ENCODE results near the gene CNNM4.

Gene CNNM4

DNA sequence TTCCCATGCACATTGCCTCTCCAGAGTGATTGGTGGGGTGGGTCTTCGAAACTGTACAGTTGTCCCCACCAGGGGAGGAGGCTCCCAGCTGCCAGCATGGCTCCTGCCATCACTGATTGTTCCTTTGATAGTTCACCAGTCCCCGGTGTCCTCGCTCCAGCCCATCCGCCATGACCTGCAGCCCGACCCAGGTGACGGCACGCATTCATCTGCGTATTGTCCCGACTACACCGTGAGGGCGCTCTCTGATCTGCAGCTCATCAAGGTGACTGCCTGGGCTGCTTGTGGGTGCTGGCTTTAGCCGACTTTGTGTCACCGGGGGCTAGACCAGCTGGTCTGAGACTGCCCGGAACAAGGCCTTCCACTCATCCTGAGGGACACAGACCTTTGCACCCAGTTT lies 67.7 kb downstream of the CNNM4 start:
- H3K4me3 ChIP-seq (ENCODE audit: low read depth in 1 of 2, low read length in 2 of 2) = no peak overlapping the region
- peaks cover 18% of the 10 kb centered on the region for H3K79me2 ChIP-seq (ENCODE audit: insufficient read depth, low read length)
- no peaks in the 10 kb centered on the region for H3K4me1 ChIP-seq (ENCODE audit: insufficient read depth, low read length)
- no peak for TF ChIP-seq EZH2 (IDR thresholded peaks at IDR 0.05; ENCODE audit: borderline replicate concordance, low read depth, low read length, severe bottlenecking)
- TF ChIP-seq CTCF (IDR thresholded peaks at IDR 0.05; ENCODE audit: borderline replicate concordance, extremely low read depth, low read length, poor library complexity, severe bottlenecking) = no peak
- no peak overlapping the region for H2AFZ ChIP-seq (ENCODE audit: low read depth, low read length)
- no peak overlapping the region for H3K4me2 ChIP-seq (ENCODE audit: insufficient read depth, low read length)
- H3K27ac ChIP-seq (ENCODE audit: low read length) = no peak overlapping the region
- H3K36me3 ChIP-seq (ENCODE audit: insufficient read depth, low read length) = peaks cover 94% of the 10 kb centered on the region
- no peaks in the 10 kb centered on the region for H3K27me3 ChIP-seq (ENCODE audit: insufficient read depth, low read length, poor library complexity)
- no peak for DNase-seq
- peaks cover 64% of the 10 kb centered on the region for H4K20me1 ChIP-seq (ENCODE audit: insufficient read depth, low read length)
- no peak for ATAC-seq (ENCODE audit: insufficient read depth, low read depth)
- H3K9me3 ChIP-seq (ENCODE audit: insufficient read depth, low read length, severe bottlenecking) = no peaks in the 10 kb centered on the region
- no peak overlapping the region for H3K9ac ChIP-seq (ENCODE audit: low read depth, low read length)

GRCh38 chr2:96828874-96829273 lies 68.2 kb downstream of the CNNM4 start:
- Histone ChIP-seq H3K4me2 (ENCODE audit: insufficient read depth, low read length) (no peak overlapping the region), H4K20me1 (ENCODE audit: insufficient read depth, low read length) (peaks cover 60% of the 10 kb centered on the region), H2AFZ (ENCODE audit: low read depth, low read length) (no peak overlapping the region), H3K4me3 (ENCODE audit: low read depth in 1 of 2, low read length in 2 of 2) (no peak overlapping the region), H3K27ac (ENCODE audit: low read length) (no peak overlapping the region), H3K79me2 (ENCODE audit: insufficient read depth, low read length) (peaks cover 14% of the 10 kb centered on the region), H3K4me1 (ENCODE audit: insufficient read depth, low read length) (no peaks in the 10 kb centered on the region), H3K9ac (ENCODE audit: low read depth, low read length) (no peak overlapping the region), H3K36me3 (ENCODE audit: insufficient read depth, low read length) (peaks cover 94% of the 10 kb centered on the region), H3K27me3 (ENCODE audit: insufficient read depth, low read length, poor library complexity) (no peaks in the 10 kb centered on the region), H3K9me3 (ENCODE audit: insufficient read depth, low read length, severe bottlenecking) (no peaks in the 10 kb centered on the region)
- DNase-seq (no peak), ATAC-seq (ENCODE audit: insufficient read depth, low read depth) (no peak)
- TF ChIP-seq CTCF (IDR thresholded peaks at IDR 0.05; ENCODE audit: borderline replicate concordance, extremely low read depth, low read length, poor library complexity, severe bottlenecking) = no peak
- TF ChIP-seq EZH2 (IDR thresholded peaks at IDR 0.05; ENCODE audit: borderline replicate concordance, low read depth, low read length, severe bottlenecking) = no peak

DNA sequence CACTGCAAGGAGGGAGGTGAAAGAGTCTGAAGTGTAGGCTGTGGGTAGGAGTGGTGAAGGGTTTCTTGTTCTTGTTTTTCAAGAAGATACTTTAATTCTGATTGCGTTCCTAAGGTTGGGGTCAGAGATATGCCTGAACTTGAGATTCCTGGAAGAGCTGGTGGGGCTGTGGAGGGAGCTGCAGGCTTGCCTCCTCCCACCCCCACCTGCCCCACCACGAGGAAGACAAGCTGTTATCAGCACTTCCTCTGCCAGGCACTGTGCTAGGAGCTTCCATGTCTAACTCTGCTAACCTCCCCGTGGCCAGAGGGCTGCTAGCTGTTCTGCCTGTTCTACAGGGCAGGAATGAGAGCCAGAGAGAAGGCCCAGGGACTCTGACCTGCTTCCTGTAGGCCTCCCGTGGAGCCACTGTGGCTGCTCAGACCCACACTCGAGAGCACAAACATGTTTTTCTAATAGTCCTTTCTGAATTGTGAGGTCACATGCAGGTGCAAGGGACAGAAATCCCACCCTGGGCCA lies 69.4 kb downstream of the CNNM4 start:
- DNase-seq (no peak), ATAC-seq (ENCODE audit: insufficient read depth, low read depth) (no peak)
- no peaks in the 10 kb centered on the region for H3K4me1 ChIP-seq (ENCODE audit: insufficient read depth, low read length)
- peaks cover 91% of the 10 kb centered on the region for H3K36me3 ChIP-seq (ENCODE audit: insufficient read depth, low read length)
- H3K4me3 ChIP-seq (ENCODE audit: low read depth in 1 of 2, low read length in 2 of 2) = no peak overlapping the region
- H3K27ac ChIP-seq (ENCODE audit: low read length) = no peak overlapping the region
- H3K9ac ChIP-seq (ENCODE audit: low read depth, low read length) = no peak overlapping the region
- no peak overlapping the region for H2AFZ ChIP-seq (ENCODE audit: low read depth, low read length)
- TF ChIP-seq EZH2 (IDR thresholded peaks at IDR 0.05; ENCODE audit: borderline replicate concordance, low read depth, low read length, severe bottlenecking) = no peak
- no peak for TF ChIP-seq CTCF (IDR thresholded peaks at IDR 0.05; ENCODE audit: borderline replicate concordance, extremely low read depth, low read length, poor library complexity, severe bottlenecking)
- H3K27me3 ChIP-seq (ENCODE audit: insufficient read depth, low read length, poor library complexity) = no peaks in the 10 kb centered on the region
- no peaks in the 10 kb centered on the region for H3K9me3 ChIP-seq (ENCODE audit: insufficient read depth, low read length, severe bottlenecking)
- peaks cover 3% of the 10 kb centered on the region; the same call in 1 of the 2 replicates for H3K79me2 ChIP-seq (ENCODE audit: insufficient read depth, low read length)
- H3K4me2 ChIP-seq (ENCODE audit: insufficient read depth, low read length) = no peak overlapping the region
- H4K20me1 ChIP-seq (ENCODE audit: insufficient read depth, low read length) = peaks cover 53% of the 10 kb centered on the region

Data from DND-41 (cell line).